Measurements from ENCODE around the gene PADI1.

DNA sequence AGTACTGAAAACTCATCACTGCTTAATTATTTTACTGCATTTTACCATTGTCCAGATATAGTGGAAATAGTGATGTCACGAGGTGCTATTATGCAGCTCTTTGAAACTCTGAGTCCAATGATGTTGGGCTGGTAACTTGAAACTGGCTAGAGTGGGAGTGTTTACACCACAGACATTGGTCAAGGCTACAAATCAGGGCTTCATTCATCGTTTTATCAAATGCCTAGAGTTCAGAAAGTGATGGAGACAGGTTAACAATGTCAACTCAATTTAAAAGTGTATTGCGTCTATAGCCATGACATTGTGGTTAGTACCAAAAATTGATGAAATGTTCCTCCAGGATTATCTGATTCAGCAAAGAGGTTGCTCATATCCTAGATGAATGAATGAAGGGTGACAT, 12.7 kb downstream of the PADI1 start:
- TF ChIP-seq, protein P1, sequence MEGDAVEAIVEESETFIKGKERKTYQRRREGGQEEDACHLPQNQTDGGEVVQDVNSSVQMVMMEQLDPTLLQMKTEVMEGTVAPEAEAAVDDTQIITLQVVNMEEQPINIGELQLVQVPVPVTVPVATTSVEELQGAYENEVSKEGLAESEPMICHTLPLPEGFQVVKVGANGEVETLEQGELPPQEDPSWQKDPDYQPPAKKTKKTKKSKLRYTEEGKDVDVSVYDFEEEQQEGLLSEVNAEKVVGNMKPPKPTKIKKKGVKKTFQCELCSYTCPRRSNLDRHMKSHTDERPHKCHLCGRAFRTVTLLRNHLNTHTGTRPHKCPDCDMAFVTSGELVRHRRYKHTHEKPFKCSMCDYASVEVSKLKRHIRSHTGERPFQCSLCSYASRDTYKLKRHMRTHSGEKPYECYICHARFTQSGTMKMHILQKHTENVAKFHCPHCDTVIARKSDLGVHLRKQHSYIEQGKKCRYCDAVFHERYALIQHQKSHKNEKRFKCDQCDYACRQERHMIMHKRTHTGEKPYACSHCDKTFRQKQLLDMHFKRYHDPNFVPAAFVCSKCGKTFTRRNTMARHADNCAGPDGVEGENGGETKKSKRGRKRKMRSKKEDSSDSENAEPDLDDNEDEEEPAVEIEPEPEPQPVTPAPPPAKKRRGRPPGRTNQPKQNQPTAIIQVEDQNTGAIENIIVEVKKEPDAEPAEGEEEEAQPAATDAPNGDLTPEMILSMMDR (conservative IDR thresholded peaks at IDR 0.05 in 1 of 2, IDR thresholded peaks at IDR 0.05 in 1 of 2; ENCODE audit: extremely low read depth in 1 of 2, insufficient read depth in 1 of 2, low read depth in 1 of 2, low read length in 2 of 2): no peak
- no peak for TF ChIP-seq EZH2 (IDR thresholded peaks at IDR 0.05; ENCODE audit: borderline replicate concordance, low read length)

Measured in mammary epithelial cell (primary cell).